Astrocyte of the spinal cord (primary cell): ENCODE results near the gene ZNF460.

Experiments
- DNase-seq: peaks from one replicate; pipeline ENCODE4 v3.0.0; 2011; ENCODE audit warnings: low read depth, low spot score
- H3K4me3 ChIP-seq: 2 replicates; pipeline ENCODE4 v1.5.1; 2011; ENCODE audit warnings: low read depth, mild to moderate bottlenecking, low read length, moderate library complexity
- CTCF ChIP-seq: IDR thresholded peaks from 2 replicates; pipeline ENCODE4 v1.5.1; 2012; ENCODE audit warnings: low read depth, mild to moderate bottlenecking, low read length, inconsistent platforms
- in situ Hi-C: cut with HindIII; loops from 2 replicates; pipeline ENCODE4 v1.10.0; 2017; ENCODE audit warnings: low sequenced_read_pairs

Gene ZNF460

DNA sequence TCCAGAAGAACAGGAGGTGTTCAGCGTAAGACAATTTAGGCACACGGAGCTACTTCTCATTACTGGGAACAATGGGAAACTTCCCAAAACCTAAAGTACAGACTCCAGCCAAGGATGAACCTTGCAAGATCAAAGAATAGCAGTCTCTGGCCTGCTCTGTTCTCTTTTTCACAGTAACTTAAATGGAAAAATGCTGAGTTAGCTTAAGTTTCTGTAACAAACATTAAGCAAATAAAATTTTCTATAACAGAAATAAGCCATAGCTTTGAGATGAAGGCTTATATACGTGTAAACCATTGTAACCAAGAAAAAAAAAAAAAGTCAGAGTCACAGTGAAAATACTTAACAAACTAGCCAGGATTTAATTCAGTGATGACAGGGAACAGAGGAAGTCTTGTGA lies 18.2 kb upstream of the ZNF460 start:
- no peak overlapping the region for H3K4me3 ChIP-seq
- in situ Hi-C loops: no loop called here
- no peak for TF ChIP-seq CTCF
- no peak for DNase-seq

- TF ChIP-seq CTCF: no peak
Observed at GRCh38 chr19:57263244-57263741, 17.0 kb upstream of the ZNF460 start.

DNA sequence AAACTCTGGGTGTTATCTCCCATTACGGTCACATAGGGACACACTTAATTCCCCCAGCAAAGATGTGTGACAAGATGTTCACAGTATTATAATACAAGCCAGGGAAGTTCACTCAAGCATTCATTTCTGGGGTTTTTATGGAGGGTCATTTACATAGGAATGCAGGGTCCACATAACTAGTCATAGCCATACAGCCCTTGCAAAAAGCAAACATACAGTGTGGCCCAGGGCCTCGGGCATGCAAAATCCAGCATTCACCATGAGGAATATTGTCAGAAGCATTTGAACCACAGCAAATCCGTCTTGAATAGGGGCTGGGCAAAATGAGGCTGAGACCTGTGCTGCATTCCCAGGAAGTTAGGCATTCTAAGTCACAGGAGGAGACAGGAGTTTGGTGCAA lies 13.0 kb upstream of the ZNF460 start:
- in situ Hi-C loops: no loop called here
- DNase-seq: no peak
- no peak for TF ChIP-seq CTCF
- no peak overlapping the region for H3K4me3 ChIP-seq

More at GRCh38 chr19:57263244-57263741, 17.0 kb upstream of the ZNF460 start:
- no peak overlapping the region for H3K4me3 ChIP-seq
- no peak for DNase-seq
- in situ Hi-C loops: no loop called here

DNA sequence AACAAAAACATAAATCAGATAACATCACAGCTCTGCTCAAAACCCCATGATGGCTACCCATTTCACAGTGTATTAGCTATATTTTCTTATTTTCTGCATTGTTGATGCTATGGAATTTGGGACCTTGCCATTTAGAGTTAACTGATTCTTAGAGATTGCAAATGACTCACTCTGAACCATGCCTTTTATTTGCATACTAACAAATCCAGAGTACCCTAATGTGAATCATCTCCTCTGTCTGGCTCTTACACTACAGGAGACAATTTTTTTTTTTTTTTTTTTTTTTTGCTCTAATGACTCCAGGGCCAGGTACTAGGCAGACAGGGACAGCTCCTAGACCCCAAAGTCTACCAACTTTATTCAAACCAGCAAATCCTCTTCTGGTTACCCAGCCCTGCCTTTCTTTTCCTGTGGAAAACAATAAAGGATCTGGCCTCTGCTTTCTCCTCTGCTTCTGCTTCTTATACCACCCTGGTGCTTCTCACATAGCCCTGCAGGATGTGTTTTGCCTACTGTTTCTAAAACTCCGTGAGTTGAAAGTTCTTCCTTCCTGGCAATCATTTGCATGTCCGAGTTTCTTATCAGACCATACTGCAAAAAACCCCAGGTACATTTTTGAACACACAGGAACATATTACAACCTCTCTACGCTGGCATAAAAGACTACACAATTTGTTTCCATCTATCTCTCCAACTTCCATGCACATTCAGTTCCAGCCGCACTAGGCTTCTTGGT lies 10.6 kb upstream of the ZNF460 start:
- no peak for TF ChIP-seq CTCF
- DNase-seq: peak; percentile 83
- no peak overlapping the region for H3K4me3 ChIP-seq

DNA sequence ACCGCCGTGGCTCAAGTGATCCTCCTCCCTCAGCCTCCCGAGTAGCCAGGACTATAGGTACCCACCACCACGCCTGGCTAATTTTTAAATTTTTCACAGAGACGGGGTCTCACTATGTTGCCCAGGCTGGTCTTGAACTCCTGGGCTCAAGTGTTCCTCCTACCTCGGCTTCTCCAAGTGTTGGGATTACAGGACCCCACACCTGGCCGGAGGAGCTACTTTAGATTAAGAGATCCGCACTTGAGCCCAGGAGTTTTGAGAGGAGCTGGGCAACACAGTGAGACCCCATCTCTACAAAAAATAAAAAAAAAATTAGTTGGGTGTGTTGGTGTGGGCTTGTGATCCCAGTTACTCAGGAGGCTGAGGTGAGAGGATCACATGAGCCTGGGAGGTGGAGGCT lies 9.0 kb upstream of the ZNF460 start:
- TF ChIP-seq CTCF: no peak
- in situ Hi-C loops: no loop called here
- no peak for DNase-seq
- H3K4me3 ChIP-seq: no peak overlapping the region

More for the DNA sequence above, 10.6 kb upstream of the ZNF460 start:
- in situ Hi-C loops: no loop called here

GRCh38 chr19:57273014-57273413 lies 7.3 kb upstream of the ZNF460 start:
- no peak for DNase-seq
- no peak for TF ChIP-seq CTCF
- in situ Hi-C loops: no loop called here

More at GRCh38 chr19:57273014-57273413, 7.3 kb upstream of the ZNF460 start:
- H3K4me3 ChIP-seq: no peak overlapping the region
